CD14-positive monocyte (primary cell): ENCODE data around the gene MSL1. TPM values are rescaled to one million over a fixed set of nuclear protein-coding genes. Genes with fewer than 3 reads are reported as not detected.

ENCODE experiments used
- DNase-seq, 3 donors: peaks; one replicate each; pipeline ENCODE4 v3.0.0-alpha.2; 2011 to 2022
- H2AFZ ChIP-seq: 2 replicates; pipeline ENCODE4 v1.6.0; 2012; ENCODE audit warnings: mild to moderate bottlenecking, low read depth, low read length, inconsistent platforms; ENCODE audit not compliant: insufficient read depth, poor library complexity, severe bottlenecking
- H3K27ac ChIP-seq, 2 donors: 1 replicate in 1 of 2; 2 replicates in 1 of 2; pipeline ENCODE4 v1.5.1; 2012 to 2013; ENCODE audit warnings: low read length in 2 of 2, control low read depth in 1 of 2, inconsistent platforms in 1 of 2, low read depth in 1 of 2, mild to moderate bottlenecking in 1 of 2
- H3K27me3 ChIP-seq, 2 donors: one replicate each; pipeline versions ENCODE4 v1.6.0 to v1.6.1; 2011 to 2013; ENCODE audit warnings: low read length in 2 of 2; ENCODE audit not compliant: control insufficient read depth in 2 of 2, insufficient read depth in 2 of 2
- H3K36me3 ChIP-seq, 2 donors: replicated peaks in 1 of 2; 1 replicate in 1 of 2; 2 replicates in 1 of 2; pipeline versions ENCODE4 v1.5.1 to v1.6.1; 2012 to 2013; ENCODE audit warnings: low read length in 2 of 2, control low read depth in 1 of 2, inconsistent platforms in 1 of 2, mild to moderate bottlenecking in 1 of 2; ENCODE audit not compliant: insufficient read depth in 2 of 2, control insufficient read depth in 1 of 2
- H3K4me1 ChIP-seq, 2 donors: 1 replicate in 1 of 2; 2 replicates in 1 of 2; pipeline versions ENCODE4 v1.5.1 to v1.6.1; 2012 to 2013; ENCODE audit warnings: low read length in 2 of 2, control low read depth in 1 of 2, inconsistent platforms in 1 of 2, mild to moderate bottlenecking in 1 of 2, moderate library complexity in 1 of 2; ENCODE audit not compliant: insufficient read depth in 2 of 2, control insufficient read depth in 1 of 2
- H3K4me2 ChIP-seq: replicated peaks from 2 replicates; pipeline ENCODE3; 2012; ENCODE audit warnings: low read length, moderate library complexity, mild to moderate bottlenecking; ENCODE audit not compliant: poor library complexity, severe bottlenecking; ENCODE audit errors: extremely low read depth
- H3K4me3 ChIP-seq, 3 experiments: fragments of 200-600 bp in 1 of 3; sonication (generic) in 1 of 3; replicated peaks in 1 of 3; 1 replicate in 2 of 3; 2 replicates in 1 of 3; pipeline ENCODE4 v1.5.1; 2011 to 2013; ENCODE audit warnings: low read length in 3 of 3, mild to moderate bottlenecking in 3 of 3, control low read depth in 2 of 3, low read depth in 2 of 3, inconsistent platforms in 1 of 3, moderate library complexity in 1 of 3
- H3K79me2 ChIP-seq: 2 replicates; pipeline ENCODE4 v1.6.0; 2012; ENCODE audit warnings: mild to moderate bottlenecking, control low read depth, inconsistent platforms, low read length, moderate library complexity; ENCODE audit not compliant: insufficient read depth
- H3K9ac ChIP-seq: 2 replicates; pipeline ENCODE4 v1.6.0; 2017; ENCODE audit warnings: low read length, mild to moderate bottlenecking; ENCODE audit not compliant: insufficient read depth, poor library complexity, severe bottlenecking
- H3K9me3 ChIP-seq, 2 donors: replicated peaks in 1 of 2; 1 replicate in 1 of 2; 2 replicates in 1 of 2; pipeline versions ENCODE4 v1.5.1 to v1.6.1; 2012 to 2013; ENCODE audit warnings: low read length in 2 of 2, control low read depth in 1 of 2; ENCODE audit not compliant: control insufficient read depth in 1 of 2, insufficient read depth in 1 of 2
- H4K20me1 ChIP-seq: 2 replicates; pipeline ENCODE4 v1.6.0; 2012; ENCODE audit warnings: mild to moderate bottlenecking, low read length, control low read depth, moderate library complexity; ENCODE audit not compliant: insufficient read depth
- H3K27ac Mint-ChIP-seq, 7 donors: one replicate each; pipeline ENCODE4 v1.8.0; 2020; ENCODE audit warnings: mild to moderate bottlenecking in 7 of 7, mixed read lengths in 7 of 7, moderate library complexity in 6 of 7, inconsistent platforms in 2 of 7
- H3K27me3 Mint-ChIP-seq, 3 donors: one replicate each; pipeline ENCODE4 v1.8.0; 2021 to 2022; ENCODE audit warnings: low read depth in 3 of 3, mild to moderate bottlenecking in 3 of 3, mixed read lengths in 3 of 3, moderate library complexity in 3 of 3, inconsistent platforms in 1 of 3
- H3K36me3 Mint-ChIP-seq, 2 donors: one replicate each; pipeline ENCODE4 v1.8.0; 2020; ENCODE audit warnings: mixed read lengths in 2 of 2, inconsistent platforms in 1 of 2, mild to moderate bottlenecking in 1 of 2
- H3K4me1 Mint-ChIP-seq: one replicate; pipeline ENCODE4 v1.8.0; 2020; ENCODE audit warnings: mild to moderate bottlenecking, mixed read lengths
- H3K4me3 Mint-ChIP-seq, 2 donors: one replicate each; pipeline ENCODE4 v1.8.0; 2020; ENCODE audit warnings: mild to moderate bottlenecking in 2 of 2, mixed read lengths in 2 of 2, moderate library complexity in 1 of 2
- H3K9me3 Mint-ChIP-seq, 7 donors: one replicate each; pipeline ENCODE4 v1.8.0; 2020 to 2022; ENCODE audit warnings: mixed read lengths in 7 of 7, mild to moderate bottlenecking in 6 of 7, moderate library complexity in 6 of 7, inconsistent platforms in 2 of 7
- CTCF ChIP-seq: fragments of 200-600 bp; IDR thresholded peaks from one replicate; pipeline ENCODE4 v1.8.0; 2022; ENCODE audit warnings: antibody characterized with exemption, mild to moderate bottlenecking
- WGBS: methylation state at CpG from one replicate; pipeline ENCODE4 v1.1.5; 2013; ENCODE audit warnings: missing lambda C conversion rate; ENCODE audit not compliant: insufficient coverage; 5-methylcytosine and 5-hydroxymethylcytosine counted together
- intact Hi-C, 2 donors: fragments of 100-400 bp; cut with micrococcal nuclease; formaldehyde crosslinking; loops; one replicate each; pipeline versions ENCODE4 v1.15.0 to v1.15.1; 2023
- polyA minus RNA-seq: library from RNA; depleted of rRNA, polyadenylated mRNA; stranded (reverse); fragments of >200 nt; gene quantifications from 2 replicates; pipeline ENCODE4 v1.2.3, GENCODE V29; 2012
- polyA plus RNA-seq, 3 donors: library from polyadenylated mRNA; depleted of rRNA in 1 of 3; unstranded in 2 of 3; stranded (reverse) in 1 of 3; fragments of 300-500 nt in 2 of 3; fragments of >200 nt in 1 of 3; fragmentation: Illumina TruSeq in 2 of 3; gene quantifications; 1 replicate in 2 of 3; 2 replicates in 1 of 3; pipeline ENCODE4 v1.2.3, GENCODE V29; 2012 to 2021
- total RNA-seq, 12 experiments: library from RNA in 1 of 12; stranded (reverse) in 1 of 12; fragments of 120-200 nt in 1 of 12; gene quantifications; one replicate each; pipeline ENCODE4 v1.2.4 and lab custom pipeline; 2013 to 2026; ENCODE audit warnings: mixed read lengths in 6 of 12, inconsistent platforms in 1 of 12

MSL1 gene
- total RNA-seq (2013): 101 TPM
- polyA plus RNA-seq (10 to 100 TPM in 2 of 3 donors, 1 to 10 TPM in 1; 10.0 to 89.2 (median 11.4) TPM), polyA minus RNA-seq (32.6 and 51.2 TPM in 2 replicates), total RNA-seq (lab: John Stamatoyannopoulos, UW) (35.4 to 138 (median 101) reads per million in 11 experiments)

GRCh38 chr17:40121181-40122135 lies at the start of gene MSL1:
Gene MSL1 (plus strand): TSS chr17:40121971. CDS start chr17:40122613, 642 bp downstream.
- H3K36me3 Mint-ChIP-seq: peaks cover 7 to 11% of the 10 kb centered on the region in 2 donors
- peaks cover 30 to 49% of the 10 kb centered on the region in 2 donors for H3K4me1 ChIP-seq
- no peaks in the 10 kb centered on the region for H3K9me3 Mint-ChIP-seq
- H3K27me3 ChIP-seq: no peaks in the 10 kb centered on the region
- H3K27me3 Mint-ChIP-seq: peaks cover 0 to 2% (median 0%) of the 10 kb centered on the region in 3 donors
- peak within 1 kb of the TSS; percentile 10 to 87 (median 75) for H3K27ac Mint-ChIP-seq
- H3K4me3 Mint-ChIP-seq: peak within 1 kb of the TSS; percentile 79 to 88
- peak in 2 of 3 donors; percentile 70 to 75 for DNase-seq
- H3K9me3 ChIP-seq: no peaks in the 10 kb centered on the region
- H3K79me2 ChIP-seq: peaks cover 64% of the 10 kb centered on the region
- H3K4me1 Mint-ChIP-seq: peaks cover 46% of the 10 kb centered on the region
- peak within 1 kb of the TSS; percentile 92 for H3K9ac ChIP-seq
- WGBS: 0% methylated on average over 37 of the region's 82 CpGs
- TF ChIP-seq CTCF: no peak
- peak within 1 kb of the TSS; percentile 87 for H2AFZ ChIP-seq
- peak within 1 kb of the TSS; percentile 72 to 98 (median 98) for H3K4me3 ChIP-seq
- peaks cover 5 to 9% of the 10 kb centered on the region in 2 donors for H3K36me3 ChIP-seq
- intact Hi-C loops: loop anchor here in 1 of 2 donors (5.0 kb wide), 1 partner anchor 36 kb away; no protein-coding TSS in a partner anchor
- H4K20me1 ChIP-seq: peaks cover 34% of the 10 kb centered on the region
- H3K27ac ChIP-seq: peak within 1 kb of the TSS; percentile 78 to 80
- H3K4me2 ChIP-seq: peak within 1 kb of the TSS; percentile 98

- H3K79me2 ChIP-seq: peaks cover 76% of the 10 kb centered on the region
- Mint-ChIP-seq H3K27me3 (peaks cover 0 to 2% (median 0%) of the 10 kb centered on the region in 3 donors), H3K4me3 (no peak overlapping the region), H3K27ac (no peak overlapping the region), H3K36me3 (peaks cover 15 to 21% of the 10 kb centered on the region in 2 donors), H3K4me1 (peaks cover 70% of the 10 kb centered on the region), H3K9me3 (no peaks in the 10 kb centered on the region)
- peaks cover 2 to 21% of the 10 kb centered on the region in 2 donors for H3K36me3 ChIP-seq
- H3K4me1 ChIP-seq: peaks cover 64 to 67% of the 10 kb centered on the region in 2 donors
- intact Hi-C loops: no loop called here
- DNase-seq: peak in 2 of 3 donors; percentile 39 to 49
- H3K9me3 ChIP-seq: no peaks in the 10 kb centered on the region
- H2AFZ ChIP-seq: no peak overlapping the region
- H3K27ac ChIP-seq: no peak overlapping the region
- no peaks in the 10 kb centered on the region for H3K27me3 ChIP-seq
- peaks cover 96% of the 10 kb centered on the region for H4K20me1 ChIP-seq
- peak overlapping the region in 1 of 3 experiments; percentile 5 for H3K4me3 ChIP-seq
- H3K4me2 ChIP-seq: peak overlapping the region; percentile 25
- no peak for TF ChIP-seq CTCF
- 28% methylated on average over 17 of the region's 19 CpGs for WGBS
- peak overlapping the region; percentile 6 for H3K9ac ChIP-seq
Observed at GRCh38 chr17:40072040-40072734, 49.6 kb upstream of the MSL1 start.
